NCI-H146 treated with DMSO at 0.1 percent for 48 hours (cell line): ENCODE data around the gene CHIC2.
"Not testable (repeated sequence)": the region's sequence is repeated elsewhere in the genome, so short reads cannot be mapped to it uniquely, and the experiment has no call there.

ENCODE experiments used
- DNase-seq: peaks from one replicate; lab custom pipeline; 2025; ENCODE audit not compliant: unreplicated experiment; lab: John Stamatoyannopoulos, UW

The CHIC2 gene

DNA sequence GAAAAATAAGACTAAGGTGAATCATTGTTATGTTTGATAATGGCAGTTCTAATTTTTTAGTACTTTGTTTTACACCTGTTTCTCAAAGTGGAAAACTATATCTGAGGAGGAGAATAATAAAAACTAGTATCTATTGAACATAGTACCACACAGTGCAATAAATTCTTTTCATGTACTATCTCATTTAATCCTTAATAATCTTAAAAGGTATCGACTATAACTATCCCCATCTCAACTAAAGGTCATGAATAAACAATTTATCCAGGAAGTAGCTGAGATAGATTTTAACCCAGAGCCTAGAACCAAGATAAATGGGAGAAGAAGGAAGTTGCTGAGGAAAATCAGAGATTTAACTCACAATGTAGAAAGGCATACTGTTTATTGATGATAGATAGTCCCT is 2.5 kb downstream of the CHIC2 start:
- no peak for DNase-seq

- DNase-seq: no peak
Measured at GRCh38 chr4:54061067-54061466, 3.3 kb downstream of the CHIC2 start.

DNA sequence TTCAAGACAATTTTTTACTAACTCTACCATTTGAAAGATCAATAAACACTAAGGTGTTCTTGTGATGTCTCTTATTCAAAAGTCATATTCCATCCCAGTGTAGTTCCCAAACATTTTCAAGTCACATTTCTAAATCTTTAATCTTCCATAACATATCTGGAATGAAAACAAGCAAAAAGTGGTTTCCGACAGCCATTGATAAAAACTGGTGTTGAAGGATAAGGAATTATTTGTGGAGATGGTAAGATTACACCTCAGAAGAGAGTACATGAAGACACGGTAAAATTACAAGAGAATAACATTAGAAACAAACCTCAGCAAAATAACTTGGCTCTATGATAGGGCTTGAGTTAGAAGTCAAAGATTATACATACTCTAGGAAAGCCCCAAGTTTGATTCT is 4.3 kb downstream of the CHIC2 start:
- DNase-seq: no peak

- no peak for DNase-seq
Measured at GRCh38 chr4:54058171-54058570, 6.2 kb downstream of the CHIC2 start.

DNA sequence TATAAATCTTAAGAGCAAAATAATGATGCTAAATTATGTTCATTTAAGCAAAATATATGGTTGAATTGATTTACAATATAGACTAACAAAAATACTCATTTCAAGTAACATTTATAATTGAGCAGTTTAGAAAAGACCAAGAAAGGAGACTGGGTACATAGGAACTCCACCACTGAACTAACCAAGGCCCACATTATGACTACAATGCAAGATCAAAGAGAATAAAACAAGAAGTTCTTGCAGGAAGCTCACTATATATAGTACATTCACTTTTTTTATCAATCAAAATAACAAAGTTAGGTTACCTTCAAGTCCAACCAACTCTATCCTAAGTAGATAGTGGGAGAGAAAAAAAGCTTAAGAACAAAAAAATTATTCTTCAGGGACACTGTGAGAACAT is 8.0 kb downstream of the CHIC2 start:
- no peak for DNase-seq

DNA sequence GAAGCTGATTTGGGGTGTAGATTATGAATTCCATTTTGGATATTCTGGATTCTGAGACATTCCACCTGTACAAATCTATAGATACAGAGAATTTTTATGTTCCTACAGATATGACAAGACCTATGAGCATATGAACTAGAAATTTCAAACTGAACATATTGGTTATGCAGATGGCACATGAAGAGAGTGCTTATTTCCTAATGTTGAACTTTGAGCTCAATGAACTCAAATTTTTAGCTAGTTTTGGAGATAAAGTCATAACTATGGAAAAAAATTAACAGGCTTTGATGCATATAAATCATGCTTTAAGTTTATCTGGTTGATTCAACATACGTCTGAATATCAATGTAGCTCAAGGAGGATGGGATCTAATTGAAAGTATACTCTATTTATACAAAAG is 8.9 kb downstream of the CHIC2 start:
- no peak for DNase-seq

- no peak for DNase-seq
Measured at GRCh38 chr4:54054501-54054900, 9.9 kb downstream of the CHIC2 start.

GRCh38 chr4:54053322-54053721 is 11.1 kb downstream of the CHIC2 start:
- not testable (repeated sequence) for DNase-seq

GRCh38 chr4:54050214-54050904 is 14.0 kb downstream of the CHIC2 start:
- no peak for DNase-seq

- not testable (repeated sequence) for DNase-seq
Measured at GRCh38 chr4:54043630-54044029, 20.8 kb downstream of the CHIC2 start.

DNA sequence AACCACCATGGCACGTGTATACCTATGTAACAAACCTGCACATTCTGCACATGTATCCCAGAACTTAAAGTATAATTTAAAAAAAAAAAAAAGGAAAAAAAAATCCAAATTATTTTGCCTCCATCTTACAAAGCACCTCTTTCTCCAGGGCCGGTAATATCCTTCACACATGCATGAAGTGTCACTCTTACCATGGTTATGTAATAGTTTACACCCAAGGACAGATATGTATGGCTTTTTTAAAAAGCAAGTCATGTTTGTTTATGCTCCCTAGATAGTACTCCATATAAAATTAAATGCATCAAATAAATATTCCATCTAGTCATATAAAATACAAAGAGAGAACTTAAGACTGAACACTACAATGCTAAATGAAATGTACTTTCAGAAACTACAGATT is 22.5 kb downstream of the CHIC2 start:
- DNase-seq: no peak

GRCh38 chr4:54041100-54041499 is 23.3 kb downstream of the CHIC2 start:
- DNase-seq: no peak

DNA sequence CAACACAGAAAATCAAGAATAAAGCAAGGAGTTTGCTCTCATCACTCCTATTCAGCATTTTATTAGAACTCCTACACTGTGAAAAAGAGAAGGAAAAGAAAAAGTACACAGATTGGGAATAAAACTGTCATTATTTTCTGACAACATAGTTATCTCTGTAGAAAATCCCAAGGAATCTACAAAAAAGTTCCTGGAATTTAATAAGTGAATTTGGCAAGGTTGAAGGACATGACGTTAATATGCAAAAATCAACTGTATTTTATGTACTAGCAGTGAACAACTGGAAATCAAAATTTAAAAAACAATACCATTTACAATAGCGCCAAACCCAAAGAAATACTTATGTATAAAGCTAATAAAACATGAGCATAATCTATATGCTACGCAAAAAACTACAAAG is 26.3 kb downstream of the CHIC2 start:
- no peak for DNase-seq

DNA sequence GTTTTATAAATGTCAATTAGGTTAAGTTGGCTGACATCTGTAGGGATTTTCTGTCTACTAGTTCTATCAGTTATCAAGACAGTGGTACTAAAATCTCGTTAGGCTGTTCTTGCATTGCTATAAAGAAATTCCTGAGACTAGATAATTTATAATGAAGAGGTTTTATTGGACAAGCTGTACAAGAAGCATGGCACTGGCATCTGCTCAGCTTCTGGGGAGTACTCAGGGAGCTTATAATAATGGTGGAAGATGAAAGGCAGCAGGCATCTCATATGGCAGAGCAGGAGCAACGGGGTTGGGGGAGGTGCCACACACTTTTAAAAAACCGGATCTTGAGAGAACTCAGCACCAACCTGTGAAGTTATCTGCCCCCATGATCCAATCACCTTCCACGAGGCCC is 28.2 kb downstream of the CHIC2 start:
- DNase-seq: no peak

- DNase-seq: no peak
Measured at GRCh38 chr4:54032558-54033135, 31.8 kb downstream of the CHIC2 start.

DNA sequence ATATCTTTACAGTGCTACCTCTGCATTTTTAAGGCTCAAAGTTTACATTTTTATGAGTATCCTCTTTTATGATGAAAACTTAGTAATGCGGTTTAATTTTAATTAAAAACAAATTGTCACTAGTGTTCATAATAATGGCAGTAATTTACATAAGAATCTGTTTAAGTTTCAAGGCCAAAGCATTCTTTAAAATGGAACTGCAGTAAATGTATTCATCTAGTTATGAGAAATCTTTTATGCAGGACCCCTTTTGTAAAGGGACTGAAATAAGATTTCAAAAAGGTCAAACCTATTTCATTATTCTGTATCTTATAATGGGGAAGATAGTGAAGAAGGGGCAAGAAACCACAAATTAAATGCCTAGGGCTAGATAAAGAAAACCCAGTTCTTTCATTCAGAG is 37.1 kb downstream of the CHIC2 start:
- DNase-seq: no peak

DNA sequence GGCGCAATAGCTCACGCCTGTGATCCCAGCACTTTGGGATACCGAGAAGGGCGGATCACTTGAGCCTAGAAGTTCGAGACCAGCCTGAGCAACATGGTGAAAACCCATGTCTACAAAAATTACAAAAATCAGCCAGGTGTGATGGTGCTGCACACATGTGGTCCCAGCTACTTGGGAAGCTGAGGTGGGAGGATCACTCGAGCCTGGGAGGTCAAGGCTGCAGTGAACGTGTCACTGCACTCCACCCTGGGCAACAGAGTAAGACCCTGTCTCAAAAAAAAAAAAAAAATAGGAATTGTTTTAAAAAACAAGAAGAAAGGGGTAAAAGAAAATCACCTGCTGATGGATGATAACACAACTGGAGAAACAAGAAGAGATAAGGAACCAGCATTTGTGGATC is 38.8 kb downstream of the CHIC2 start:
- no peak for DNase-seq

DNA sequence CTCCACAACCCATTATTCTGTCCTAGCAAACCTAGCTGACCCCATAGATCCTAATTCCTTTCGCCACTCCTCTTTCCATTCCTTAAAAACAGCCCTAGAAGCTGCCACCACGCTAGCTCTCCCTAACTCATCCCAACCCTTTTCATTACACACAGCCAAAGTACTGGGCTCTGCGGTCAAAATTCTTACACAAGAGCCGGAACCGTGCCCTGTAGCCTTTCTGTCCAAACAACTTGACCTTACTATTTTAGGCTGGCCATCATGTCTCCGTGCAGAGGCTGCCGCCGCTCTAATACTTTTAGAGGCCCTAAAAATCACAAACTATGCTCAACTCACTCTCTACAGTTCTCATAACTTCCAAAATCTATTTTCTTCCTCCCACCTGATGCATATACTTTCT is 41.4 kb downstream of the CHIC2 start:
- not testable (repeated sequence) for DNase-seq

- DNase-seq: no peak
Measured at GRCh38 chr4:54017974-54018373, 46.4 kb downstream of the CHIC2 start.

DNA sequence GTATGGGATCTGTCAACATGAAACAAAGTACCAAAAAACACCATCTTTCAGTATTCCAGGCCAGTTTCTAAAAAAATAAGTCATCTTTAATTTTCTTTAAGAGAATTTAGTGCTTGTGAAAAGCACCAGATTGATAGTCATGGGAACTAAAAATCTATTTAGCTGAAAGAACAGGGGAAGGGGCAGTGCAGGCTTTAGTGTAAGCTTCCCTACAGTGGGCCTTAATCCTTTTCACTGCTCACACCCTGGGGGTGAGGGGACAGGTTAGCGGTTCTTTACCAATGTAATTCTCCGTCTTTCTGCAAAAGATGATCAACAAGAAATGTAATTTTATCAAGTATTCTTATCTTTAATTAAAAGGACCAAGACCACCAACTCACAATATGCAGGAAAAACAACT is 47.1 kb downstream of the CHIC2 start:
- no peak for DNase-seq

GRCh38 chr4:54016504-54016903 is 47.9 kb downstream of the CHIC2 start:
- DNase-seq: peak; percentile 95

DNA sequence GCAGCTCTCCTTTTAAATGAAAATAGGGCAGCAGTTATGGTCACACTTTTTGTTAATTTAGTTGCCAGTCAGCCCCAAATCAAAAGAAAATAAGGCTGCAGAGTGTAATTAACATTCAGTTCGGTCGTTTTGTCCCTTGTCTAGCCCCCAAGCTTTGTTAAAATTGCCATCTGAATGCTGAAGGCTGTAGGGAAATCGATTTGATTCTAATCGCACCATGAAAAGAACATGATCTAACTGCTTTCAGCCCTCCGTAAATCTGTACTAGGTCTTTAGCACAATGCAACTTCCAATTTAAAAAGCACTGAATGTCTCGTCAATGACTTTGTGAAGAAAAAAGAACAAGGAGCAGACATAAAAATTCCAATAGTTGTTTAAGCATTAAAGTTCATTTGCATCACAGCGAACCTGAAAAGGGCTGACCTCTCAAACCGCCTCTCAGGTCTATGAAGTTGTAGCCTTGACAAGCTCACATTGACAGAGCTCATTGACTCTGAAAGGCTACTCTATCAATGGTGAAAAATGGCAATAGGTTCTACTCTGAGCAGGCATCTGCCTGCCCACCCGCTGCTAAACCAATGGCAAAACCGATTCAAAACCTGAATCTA is 48.9 kb downstream of the CHIC2 start:
- DNase-seq: peak; percentile 98
